HL-60 (cell line): Measurements from ENCODE around the gene COMMD10.

Experiments used
- DNase-seq, 2 experiments: peaks; one replicate each; pipeline ENCODE4 v3.0.0-alpha.2; 2010 to 2020; ENCODE audit warnings: low read depth in 1 of 2, low spot score in 1 of 2
- H3K27ac ChIP-seq: fragments of 250-450 bp; sonication (Bioruptor Pico); replicated peaks from 2 replicates; pipeline ENCODE4 v1.5.1; 2020; ENCODE audit warnings: mild to moderate bottlenecking, moderate library complexity
- H3K27me3 ChIP-seq: fragments of 250-450 bp; sonication (Bioruptor Pico); 2 replicates; pipeline ENCODE4 v1.5.1; 2021; ENCODE audit warnings: mild to moderate bottlenecking, moderate library complexity; ENCODE audit not compliant: insufficient read depth, poor library complexity, severe bottlenecking
- H3K4me3 ChIP-seq: replicated peaks from 2 replicates; pipeline ENCODE4 v1.5.1; 2011; ENCODE audit warnings: mild to moderate bottlenecking, control low read depth, low read length; ENCODE audit not compliant: insufficient read depth
- CTCF ChIP-seq: IDR thresholded peaks from one replicate; pipeline ENCODE4 v1.5.1; 2011; ENCODE audit warnings: low read length, control low read depth, inconsistent platforms; ENCODE audit not compliant: insufficient read depth
- GABPA ChIP-seq: IDR thresholded peaks from 2 replicates; pipeline ENCODE4 v1.6.1; 2012; ENCODE audit warnings: low read depth
- POLR2AphosphoS5 ChIP-seq: IDR thresholded peaks from 2 replicates; pipeline ENCODE4 v1.6.1; 2012; ENCODE audit warnings: low read depth
- REST ChIP-seq: IDR thresholded peaks from 2 replicates; pipeline ENCODE4 v1.6.1; 2012; ENCODE audit warnings: low read depth; ENCODE audit not compliant: insufficient replicate concordance
- SPI1 ChIP-seq: IDR thresholded peaks from 2 replicates; pipeline ENCODE4 v1.6.1; 2012; ENCODE audit warnings: low read depth, mild to moderate bottlenecking, borderline replicate concordance

Gene COMMD10

GRCh38 chr5:116115163-116115562 lies 30.3 kb downstream of the COMMD10 start:
- H3K4me3 ChIP-seq = no peak overlapping the region
- no peaks in the 10 kb centered on the region for H3K27me3 ChIP-seq
- DNase-seq = no peak
- H3K27ac ChIP-seq = no peak overlapping the region
- TF ChIP-seq SPI1 (no peak), GABPA (no peak), CTCF (no peak), POLR2AphosphoS5 (no peak), REST (no peak)

GRCh38 chr5:116130471-116130870 lies 45.6 kb downstream of the COMMD10 start:
- Histone ChIP-seq H3K27me3 (no peaks in the 10 kb centered on the region), H3K4me3 (no peak overlapping the region), H3K27ac (no peak overlapping the region)
- no peak for TF ChIP-seq REST
- no peak for TF ChIP-seq GABPA
- TF ChIP-seq SPI1 = no peak
- no peak for DNase-seq

- H3K27ac ChIP-seq = no peak overlapping the region
- H3K27me3 ChIP-seq = no peaks in the 10 kb centered on the region
- no peak for TF ChIP-seq REST
- no peak for TF ChIP-seq CTCF
- no peak for TF ChIP-seq POLR2AphosphoS5
- no peak for TF ChIP-seq GABPA
- no peak for TF ChIP-seq SPI1
- H3K4me3 ChIP-seq = no peak overlapping the region
- DNase-seq = no peak
These were observed 46.2 kb downstream of the COMMD10 start for GRCh38 chr5:116130976-116131375.

- no peak for DNase-seq
- Histone ChIP-seq H3K27ac (no peak overlapping the region), H3K27me3 (no peaks in the 10 kb centered on the region), H3K4me3 (no peak overlapping the region)
- no peak for TF ChIP-seq CTCF
- no peak for TF ChIP-seq SPI1
- no peak for TF ChIP-seq GABPA
These were observed 48.5 kb downstream of the COMMD10 start for GRCh38 chr5:116133281-116133680.
